Natural killer cell treated with Interleukin-12 subunit alpha and Interleukin-12 subunit beta and Interleukin-15 and Interleukin-18, amount 100 ng/mL, for 72 hours (primary cell): ENCODE data around the gene OR10A7. TPM values are rescaled to one million over a fixed set of nuclear protein-coding genes. Genes with fewer than 3 reads are reported as not detected.
"Not testable (repeated sequence)": the region's sequence is repeated elsewhere in the genome, so short reads cannot be mapped to it uniquely, and the experiment has no call there.

Experiments used
- ATAC-seq, 2 donors: fragments of 150-1000 bp; cut with Tn5 transposase in 1 of 2; sonication (Bioruptor Pico), chemical (Tn5 transposase) in 1 of 2; 2 replicates each; pipeline ENCODE4 v1.10.0; 2021
- DNase-seq: peaks from one replicate; pipeline ENCODE4 v3.0.0; 2022; ENCODE audit warnings: low spot score
- H3K27ac Mint-ChIP-seq, 2 donors: 1 replicate in 1 of 2; 2 replicates in 1 of 2; pipeline ENCODE4 v1.8.0; 2022; ENCODE audit warnings: mixed read lengths in 2 of 2, mild to moderate bottlenecking in 1 of 2, moderate library complexity in 1 of 2
- H3K27me3 Mint-ChIP-seq, 2 donors: 1 replicate in 1 of 2; 2 replicates in 1 of 2; pipeline ENCODE4 v1.8.0; 2022; ENCODE audit warnings: mixed read lengths in 2 of 2
- H3K36me3 Mint-ChIP-seq: one replicate; pipeline ENCODE4 v1.8.0; 2022; ENCODE audit warnings: mixed read lengths
- H3K4me1 Mint-ChIP-seq, 2 donors: 1 replicate in 1 of 2; 2 replicates in 1 of 2; pipeline ENCODE4 v1.8.0; 2022; ENCODE audit warnings: low read depth in 2 of 2, mixed read lengths in 2 of 2, mild to moderate bottlenecking in 1 of 2
- H3K4me3 Mint-ChIP-seq: one replicate; pipeline ENCODE4 v1.8.0; 2022; ENCODE audit warnings: mixed read lengths
- H3K9me3 Mint-ChIP-seq: 2 replicates; pipeline ENCODE4 v1.8.0; 2022; ENCODE audit warnings: mixed read lengths
- total RNA-seq, 2 donors: library from RNA; stranded (reverse); gene quantifications; one replicate each; pipeline ENCODE4 v1.2.3, GENCODE V29; 2022

OR10A7 gene
- not detected for total RNA-seq

GRCh38 chr12:55220725-55221124 lies at the start of gene OR10A7:
Gene OR10A7 (plus strand): TSS chr12:55221025. CDS start chr12:55221025, 0 bp downstream.
- Mint-ChIP-seq H3K36me3 (peaks cover 5% of the 10 kb centered on the region), H3K4me1 (no peaks in the 10 kb centered on the region), H3K4me3 (no peak within 1 kb of the TSS), H3K27me3 (peaks cover 21 to 30% of the 10 kb centered on the region in 2 donors), H3K27ac (no peak within 1 kb of the TSS), H3K9me3 (no peaks in the 10 kb centered on the region)
- ATAC-seq (no peak), DNase-seq (no peak)

GRCh38 chr12:55171445-55171844 lies 49.4 kb upstream of the OR10A7 start:
- Mint-ChIP-seq H3K27ac (no peak overlapping the region), H3K9me3 (no peaks in the 10 kb centered on the region), H3K36me3 (no peaks in the 10 kb centered on the region), H3K27me3 (peaks cover 6 to 25% of the 10 kb centered on the region in 2 donors), H3K4me1 (no peaks in the 10 kb centered on the region), H3K4me3 (no peak overlapping the region)
- no peak for ATAC-seq
- DNase-seq, result no peak

- H3K36me3 Mint-ChIP-seq, H3K4me1 Mint-ChIP-seq, ATAC-seq, DNase-seq, H3K27ac Mint-ChIP-seq, H3K4me3 Mint-ChIP-seq, H3K9me3 Mint-ChIP-seq: not testable (repeated sequence)
- peaks cover 8 to 29% of the 10 kb centered on the region in 2 donors for H3K27me3 Mint-ChIP-seq
Measured at GRCh38 chr12:55171846-55172245, 49.0 kb upstream of the OR10A7 start.

- no peaks in the 10 kb centered on the region for H3K9me3 Mint-ChIP-seq
- no peak overlapping the region for H3K27ac Mint-ChIP-seq
- H3K27me3 Mint-ChIP-seq, result peaks cover 9 to 38% of the 10 kb centered on the region in 2 donors
- H3K4me3 Mint-ChIP-seq, result no peak overlapping the region
- no peak for ATAC-seq
- no peak for DNase-seq
- no peaks in the 10 kb centered on the region for H3K36me3 Mint-ChIP-seq
- H3K4me1 Mint-ChIP-seq, result no peaks in the 10 kb centered on the region
Measured at GRCh38 chr12:55172686-55173085, 48.1 kb upstream of the OR10A7 start.

- ATAC-seq, result no peak
- no peak for DNase-seq
- Mint-ChIP-seq H3K27me3 (peaks cover 16 to 45% of the 10 kb centered on the region in 2 donors), H3K9me3 (no peaks in the 10 kb centered on the region), H3K27ac (no peak overlapping the region), H3K4me1 (no peaks in the 10 kb centered on the region), H3K4me3 (no peak overlapping the region), H3K36me3 (no peaks in the 10 kb centered on the region)
Measured at GRCh38 chr12:55173456-55173855, 47.4 kb upstream of the OR10A7 start.

- DNase-seq, result no peak
- no peak for ATAC-seq
- no peaks in the 10 kb centered on the region for H3K4me1 Mint-ChIP-seq
- no peak overlapping the region for H3K27ac Mint-ChIP-seq
- H3K27me3 Mint-ChIP-seq, result peaks cover 29% of the 10 kb centered on the region in 2 donors
- H3K4me3 Mint-ChIP-seq, result no peak overlapping the region
- H3K36me3 Mint-ChIP-seq, result no peaks in the 10 kb centered on the region
- H3K9me3 Mint-ChIP-seq, result no peaks in the 10 kb centered on the region
Measured at GRCh38 chr12:55188573-55188972, 32.3 kb upstream of the OR10A7 start.

- H3K27me3 Mint-ChIP-seq, result peaks cover 32 to 34% of the 10 kb centered on the region in 2 donors
- no peak overlapping the region for H3K4me3 Mint-ChIP-seq
- no peak overlapping the region for H3K27ac Mint-ChIP-seq
- no peaks in the 10 kb centered on the region for H3K4me1 Mint-ChIP-seq
- no peaks in the 10 kb centered on the region for H3K36me3 Mint-ChIP-seq
- DNase-seq (no peak), ATAC-seq (peak; percentile 62 to 65)
- H3K9me3 Mint-ChIP-seq, result no peaks in the 10 kb centered on the region
Measured at GRCh38 chr12:55188974-55189556, 31.8 kb upstream of the OR10A7 start.

GRCh38 chr12:55194382-55194781 lies 26.4 kb upstream of the OR10A7 start:
- ATAC-seq (no peak), DNase-seq (no peak)
- H3K27ac Mint-ChIP-seq, result no peak overlapping the region
- H3K27me3 Mint-ChIP-seq, result peaks cover 43 to 58% of the 10 kb centered on the region in 2 donors
- H3K4me1 Mint-ChIP-seq, result no peaks in the 10 kb centered on the region
- H3K4me3 Mint-ChIP-seq, result no peak overlapping the region
- H3K9me3 Mint-ChIP-seq, result no peaks in the 10 kb centered on the region
- H3K36me3 Mint-ChIP-seq, result no peaks in the 10 kb centered on the region

- Mint-ChIP-seq H3K27me3 (peaks cover 21 to 47% of the 10 kb centered on the region in 2 donors), H3K4me1 (no peaks in the 10 kb centered on the region), H3K9me3 (no peaks in the 10 kb centered on the region), H3K27ac (no peak overlapping the region), H3K4me3 (no peak overlapping the region), H3K36me3 (peaks cover 5% of the 10 kb centered on the region)
- no peak for ATAC-seq
- DNase-seq, result no peak
Measured at GRCh38 chr12:55226523-55226922, 5.7 kb downstream of the OR10A7 start.

GRCh38 chr12:55227643-55228042 lies 6.8 kb downstream of the OR10A7 start:
- Mint-ChIP-seq H3K27ac (no peak overlapping the region), H3K9me3 (no peaks in the 10 kb centered on the region), H3K4me3 (no peak overlapping the region), H3K4me1 (no peaks in the 10 kb centered on the region), H3K27me3 (peaks cover 20 to 48% of the 10 kb centered on the region in 2 donors), H3K36me3 (peaks cover 5% of the 10 kb centered on the region)
- DNase-seq (no peak), ATAC-seq (no peak)

- Mint-ChIP-seq H3K4me3 (no peak within 1 kb of the TSS), H3K36me3 (no peaks in the 10 kb centered on the region), H3K9me3 (no peaks in the 10 kb centered on the region), H3K27me3 (peaks cover 15 to 46% of the 10 kb centered on the region in 2 donors), H3K27ac (no peak within 1 kb of the TSS), H3K4me1 (no peaks in the 10 kb centered on the region)
- ATAC-seq (no peak), DNase-seq (no peak)
Measured at GRCh38 chr12:55244309-55244708, 23.5 kb downstream of the OR10A7 start, which contains the start of gene OR6C74. Gene OR6C74 (plus strand): TSS chr12:55244609. CDS start chr12:55247288, 2,679 bp downstream.

- Mint-ChIP-seq H3K4me3 (no peak overlapping the region), H3K4me1 (no peaks in the 10 kb centered on the region), H3K36me3 (no peaks in the 10 kb centered on the region)
Measured at GRCh38 chr12:55246159-55246558, 25.3 kb downstream of the OR10A7 start.

GRCh38 chr12:55250944-55251343 lies 30.1 kb downstream of the OR10A7 start:
- DNase-seq (no peak), ATAC-seq (no peak)
- Mint-ChIP-seq H3K27ac (no peak overlapping the region), H3K9me3 (no peaks in the 10 kb centered on the region), H3K4me1 (no peaks in the 10 kb centered on the region), H3K36me3 (no peaks in the 10 kb centered on the region), H3K4me3 (no peak overlapping the region), H3K27me3 (peaks cover 22 to 37% of the 10 kb centered on the region in 2 donors)

More at GRCh38 chr12:55246159-55246558, 25.3 kb downstream of the OR10A7 start:
- H3K9me3 Mint-ChIP-seq, result no peaks in the 10 kb centered on the region
- ATAC-seq (no peak), DNase-seq (no peak)
- peaks cover 15 to 47% of the 10 kb centered on the region in 2 donors for H3K27me3 Mint-ChIP-seq
- no peak overlapping the region for H3K27ac Mint-ChIP-seq

- Mint-ChIP-seq H3K36me3 (no peaks in the 10 kb centered on the region), H3K27me3 (peaks cover 19 to 30% of the 10 kb centered on the region in 2 donors), H3K27ac (no peak overlapping the region), H3K4me3 (no peak overlapping the region), H3K9me3 (no peaks in the 10 kb centered on the region), H3K4me1 (no peaks in the 10 kb centered on the region)
- DNase-seq, result no peak
- ATAC-seq, result no peak
Measured at GRCh38 chr12:55253281-55253680, 32.5 kb downstream of the OR10A7 start.

GRCh38 chr12:55256831-55257230 lies 36.0 kb downstream of the OR10A7 start:
- no peaks in the 10 kb centered on the region for H3K36me3 Mint-ChIP-seq
- no peaks in the 10 kb centered on the region for H3K9me3 Mint-ChIP-seq
- H3K4me3 Mint-ChIP-seq, result no peak overlapping the region
- no peak overlapping the region for H3K27ac Mint-ChIP-seq
- H3K4me1 Mint-ChIP-seq, result no peaks in the 10 kb centered on the region
- ATAC-seq (no peak), DNase-seq (no peak)
- H3K27me3 Mint-ChIP-seq, result peaks cover 19 to 24% of the 10 kb centered on the region in 2 donors
